HUES48 (cell line): ENCODE data around the gene NAA50.

Experiments used
- H3K27ac ChIP-seq: one replicate; pipeline ENCODE4 v1.7.0; 2013; ENCODE audit warnings: low read depth, low read length, inconsistent platforms
- H3K27me3 ChIP-seq: 2 replicates; pipeline ENCODE4 v1.6.1; 2013; ENCODE audit warnings: mild to moderate bottlenecking, low read length; ENCODE audit not compliant: control insufficient read depth, insufficient read depth
- H3K36me3 ChIP-seq: 2 replicates; pipeline ENCODE4 v1.6.1; 2013; ENCODE audit warnings: low read length; ENCODE audit not compliant: control insufficient read depth, insufficient read depth
- H3K4me1 ChIP-seq: 2 replicates; pipeline ENCODE4 v1.6.1; 2013; ENCODE audit warnings: mild to moderate bottlenecking, low read length; ENCODE audit not compliant: control insufficient read depth, insufficient read depth
- H3K4me3 ChIP-seq: 2 replicates; pipeline ENCODE4 v1.5.1; 2013; ENCODE audit warnings: mild to moderate bottlenecking, low read depth, low read length
- H3K9ac ChIP-seq: 2 replicates; pipeline ENCODE4 v1.6.1; 2013; ENCODE audit warnings: mild to moderate bottlenecking, low read depth, low read length, moderate library complexity
- H3K9me3 ChIP-seq: 2 replicates; pipeline ENCODE4 v1.6.1; 2013; ENCODE audit warnings: low read length; ENCODE audit not compliant: control insufficient read depth, insufficient read depth

The NAA50 gene

DNA sequence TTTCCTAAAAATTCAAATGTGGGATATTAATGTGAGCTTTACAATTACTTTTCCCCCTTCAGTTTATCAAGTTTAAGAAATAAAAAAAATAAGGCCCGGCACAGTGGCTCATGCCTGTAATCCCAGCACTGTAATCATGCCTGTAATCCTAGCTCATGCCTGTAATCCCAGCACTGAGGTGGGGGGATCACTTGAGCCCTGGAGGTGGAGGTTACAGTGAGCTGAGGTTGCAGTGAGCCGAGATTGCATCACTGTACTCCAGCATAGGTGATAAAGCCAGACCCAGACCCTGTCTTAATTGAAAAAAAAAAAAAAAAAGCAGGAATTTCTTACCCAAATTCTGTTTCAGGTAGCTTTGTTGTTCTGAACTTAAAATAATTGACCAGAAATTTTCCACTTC is 18.6 kb upstream of the NAA50 start:
- no peak overlapping the region for H3K27ac ChIP-seq
- H3K36me3 ChIP-seq: no peaks in the 10 kb centered on the region
- H3K4me1 ChIP-seq: no peaks in the 10 kb centered on the region
- no peak overlapping the region for H3K4me3 ChIP-seq
- H3K9ac ChIP-seq: no peak overlapping the region
- H3K9me3 ChIP-seq: no peaks in the 10 kb centered on the region
- no peaks in the 10 kb centered on the region for H3K27me3 ChIP-seq

DNA sequence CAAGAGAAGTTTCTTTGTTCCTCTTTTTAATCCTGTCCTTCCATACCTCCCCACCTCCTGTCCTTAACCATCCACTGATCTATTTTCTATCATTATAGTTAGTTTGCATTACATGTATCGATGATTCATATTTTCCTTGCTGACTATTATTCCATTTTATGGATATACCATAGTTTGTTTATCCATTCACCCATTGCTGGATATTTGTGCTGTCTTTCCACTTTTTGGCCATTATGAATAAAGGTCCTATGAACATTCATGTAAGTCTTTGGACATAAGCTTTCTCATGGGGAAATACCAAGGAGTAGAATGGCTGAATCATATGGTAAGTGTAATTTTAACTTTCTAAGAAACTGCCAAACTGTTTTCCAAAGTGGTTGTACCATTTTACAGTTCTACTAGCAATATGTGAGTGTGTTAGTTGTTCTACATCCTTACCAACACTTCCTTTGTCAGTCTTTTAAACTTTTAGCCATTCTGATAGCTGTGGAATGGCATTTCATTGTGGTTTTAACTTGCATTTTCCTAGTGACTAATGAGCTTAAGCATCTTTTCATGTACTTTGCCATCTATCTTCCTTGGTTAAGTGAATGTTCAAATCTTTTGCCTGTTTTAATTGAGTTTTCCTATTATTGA is 12.5 kb upstream of the NAA50 start:
- H3K9me3 ChIP-seq: 0 out of 2 replicates have a peak, but pooled peaks cover 5% of the 10 kb centered on the region
- H3K4me3 ChIP-seq: no peak overlapping the region
- no peak overlapping the region for H3K9ac ChIP-seq
- H3K36me3 ChIP-seq: no peaks in the 10 kb centered on the region
- H3K27me3 ChIP-seq: no peaks in the 10 kb centered on the region
- H3K4me1 ChIP-seq: no peaks in the 10 kb centered on the region
- H3K27ac ChIP-seq: no peak overlapping the region

DNA sequence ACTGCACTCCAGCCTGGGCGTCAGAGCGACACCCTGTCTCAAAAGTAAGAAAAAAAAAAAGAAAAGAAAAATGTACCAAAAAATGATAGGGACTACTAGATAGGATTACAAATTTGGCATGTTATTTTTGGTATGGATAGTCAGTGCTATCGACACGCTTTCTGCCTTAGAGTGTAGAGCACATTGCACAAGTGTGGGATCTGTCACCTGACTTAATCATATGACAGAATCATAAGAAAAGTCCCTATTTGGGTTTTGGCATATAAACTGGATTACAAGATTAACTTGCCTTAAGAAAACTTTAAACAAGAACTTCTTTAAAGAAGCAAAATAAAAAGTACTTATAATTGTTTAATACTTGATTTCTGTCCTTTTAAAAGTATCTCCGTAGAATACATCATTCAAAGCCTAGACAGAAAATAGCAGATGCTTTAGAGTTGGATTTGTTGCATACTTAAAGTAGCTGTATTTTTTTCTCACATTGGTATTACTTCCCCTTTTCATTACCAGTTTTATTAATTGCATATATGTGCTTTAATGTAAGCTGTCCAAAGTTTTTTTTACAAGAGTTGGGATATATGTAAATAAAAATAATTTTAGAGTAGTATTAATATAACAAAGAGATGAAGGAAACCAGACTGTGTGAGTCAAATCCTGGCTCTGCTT is 8.6 kb upstream of the NAA50 start:
- Histone ChIP-seq H3K27me3 (no peaks in the 10 kb centered on the region), H3K4me3 (no peak overlapping the region), H3K36me3 (no peaks in the 10 kb centered on the region), H3K4me1 (peaks cover 17% of the 10 kb centered on the region; the same call in 1 of the 2 replicates), H3K27ac (no peak overlapping the region), H3K9ac (no peak overlapping the region), H3K9me3 (0 out of 2 replicates have a peak, but pooled peaks cover 5% of the 10 kb centered on the region)

DNA sequence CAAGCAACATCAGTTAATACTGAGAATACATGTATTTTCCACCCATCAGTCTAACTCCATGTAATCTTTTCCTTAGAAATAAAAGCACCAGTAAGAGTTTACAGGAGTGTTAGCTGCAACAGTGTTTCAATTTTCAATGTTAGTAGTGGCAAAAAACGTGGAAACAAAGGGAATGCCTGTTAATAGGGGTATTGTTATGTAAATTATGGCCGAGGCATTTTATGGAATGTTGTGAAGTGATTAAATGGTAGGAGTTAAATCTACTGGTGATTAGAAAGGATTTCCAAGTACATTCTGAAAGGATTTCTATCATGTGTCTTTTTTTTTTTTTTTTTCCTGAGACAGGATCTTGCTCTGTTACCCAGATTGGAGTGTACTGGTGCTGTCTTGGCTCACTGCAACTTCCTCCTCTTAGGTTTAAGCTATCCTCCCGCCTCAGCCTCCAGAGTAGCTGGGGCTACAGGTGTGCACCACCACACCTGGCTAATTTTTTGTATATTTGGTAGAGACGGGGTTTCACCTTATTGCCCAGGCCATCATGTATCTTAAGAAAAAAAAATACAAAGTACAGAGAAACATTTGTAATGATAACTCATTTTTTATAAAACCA is 7.4 kb upstream of the NAA50 start:
- H3K36me3 ChIP-seq: no peaks in the 10 kb centered on the region
- no peaks in the 10 kb centered on the region for H3K27me3 ChIP-seq
- H3K9me3 ChIP-seq: 0 out of 2 replicates have a peak, but pooled peaks cover 3% of the 10 kb centered on the region
- H3K4me1 ChIP-seq: peaks cover 17% of the 10 kb centered on the region; the same call in 1 of the 2 replicates
- peak overlapping the region; percentile 80 for H3K27ac ChIP-seq
- peak overlapping the region; percentile 33 for H3K4me3 ChIP-seq
- H3K9ac ChIP-seq: peak overlapping the region; percentile 56

DNA sequence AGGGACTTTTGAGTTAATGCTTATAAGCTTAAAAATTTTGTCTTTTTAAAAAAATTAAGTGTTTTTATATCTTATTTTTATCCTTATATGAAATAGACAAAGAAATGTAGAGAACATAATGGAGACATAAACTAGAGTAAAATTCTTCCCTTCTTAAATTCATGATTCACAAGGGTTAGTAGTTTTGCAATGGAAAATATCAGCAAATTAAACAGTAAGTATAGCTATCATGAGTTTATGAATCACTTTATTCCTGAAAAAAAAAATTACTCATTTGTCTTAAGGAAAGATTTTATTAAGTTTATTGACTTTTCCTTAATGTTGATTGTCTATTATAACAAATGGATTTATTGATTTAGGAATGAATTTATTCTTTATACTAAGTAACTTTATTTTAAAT is 5.1 kb upstream of the NAA50 start:
- H3K4me3 ChIP-seq: no peak overlapping the region
- no peaks in the 10 kb centered on the region for H3K27me3 ChIP-seq
- peaks cover 25% of the 10 kb centered on the region for H3K4me1 ChIP-seq
- H3K9ac ChIP-seq: no peak overlapping the region
- no peaks in the 10 kb centered on the region for H3K36me3 ChIP-seq
- no peaks in the 10 kb centered on the region for H3K9me3 ChIP-seq
- H3K27ac ChIP-seq: no peak overlapping the region

DNA sequence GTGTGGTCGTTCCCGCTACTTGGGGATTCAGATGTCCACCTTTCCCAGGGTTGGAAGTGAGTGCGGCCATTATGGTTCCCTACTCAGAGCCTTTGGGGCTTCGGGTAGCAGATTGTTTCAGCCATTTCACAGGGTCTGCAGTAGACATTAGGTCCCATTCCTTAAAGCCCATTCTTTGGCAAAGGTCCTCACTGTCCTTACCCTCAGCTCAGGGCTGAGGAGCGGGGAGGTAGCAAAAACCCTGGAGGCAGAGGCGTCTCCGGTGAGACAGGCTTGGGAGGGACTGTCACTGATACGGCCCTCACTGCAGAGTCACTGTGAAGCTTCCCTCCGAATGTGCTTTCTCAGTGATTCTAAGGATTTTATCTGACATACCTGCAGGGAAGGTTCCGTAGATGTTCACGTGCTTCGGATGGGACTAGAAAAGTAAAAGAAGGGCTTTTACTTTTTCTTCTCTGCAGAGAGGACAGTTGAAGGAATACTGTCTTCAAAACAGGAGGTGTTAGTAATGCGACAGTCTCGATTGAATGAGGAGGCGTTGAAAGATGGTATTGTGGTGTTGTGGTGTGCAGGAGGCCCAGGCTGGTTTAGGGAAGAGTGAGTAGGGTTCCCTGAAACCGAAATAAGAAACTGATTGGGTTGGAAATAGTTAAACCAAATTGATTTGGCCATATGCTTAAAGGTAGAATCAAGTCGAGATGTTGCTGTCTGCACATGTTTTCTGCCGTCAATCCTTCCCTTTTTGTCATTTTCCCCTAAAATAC is 1.4 kb upstream of the NAA50 start:
- no peaks in the 10 kb centered on the region for H3K9me3 ChIP-seq
- H3K4me1 ChIP-seq: peaks cover 30% of the 10 kb centered on the region
- no peaks in the 10 kb centered on the region; the same call in 1 of the 2 replicates for H3K36me3 ChIP-seq
- H3K27me3 ChIP-seq: no peaks in the 10 kb centered on the region
- H3K27ac ChIP-seq: peak overlapping the region; percentile 99
- peak overlapping the region; percentile 91 for H3K4me3 ChIP-seq
- H3K9ac ChIP-seq: peak overlapping the region; percentile 49

- peaks cover 23% of the 10 kb centered on the region for H3K4me1 ChIP-seq
- peak within 1 kb of the TSS; percentile 99 for H3K27ac ChIP-seq
- H3K9me3 ChIP-seq: no peaks in the 10 kb centered on the region
- peak within 1 kb of the TSS; percentile 97 for H3K9ac ChIP-seq
- H3K4me3 ChIP-seq: peak within 1 kb of the TSS; percentile 91
- H3K27me3 ChIP-seq: no peaks in the 10 kb centered on the region
- no peaks in the 10 kb centered on the region; the same call in 1 of the 2 replicates for H3K36me3 ChIP-seq
Measured at GRCh38 chr3:113746548-113747282, 666 bp upstream of the NAA50 start, which contains the start of gene ATP6V1A. TSS of gene ATP6V1A (plus strand) at chr3:113747035. CDS start at chr3:113778754, 31,719 bp downstream.

DNA sequence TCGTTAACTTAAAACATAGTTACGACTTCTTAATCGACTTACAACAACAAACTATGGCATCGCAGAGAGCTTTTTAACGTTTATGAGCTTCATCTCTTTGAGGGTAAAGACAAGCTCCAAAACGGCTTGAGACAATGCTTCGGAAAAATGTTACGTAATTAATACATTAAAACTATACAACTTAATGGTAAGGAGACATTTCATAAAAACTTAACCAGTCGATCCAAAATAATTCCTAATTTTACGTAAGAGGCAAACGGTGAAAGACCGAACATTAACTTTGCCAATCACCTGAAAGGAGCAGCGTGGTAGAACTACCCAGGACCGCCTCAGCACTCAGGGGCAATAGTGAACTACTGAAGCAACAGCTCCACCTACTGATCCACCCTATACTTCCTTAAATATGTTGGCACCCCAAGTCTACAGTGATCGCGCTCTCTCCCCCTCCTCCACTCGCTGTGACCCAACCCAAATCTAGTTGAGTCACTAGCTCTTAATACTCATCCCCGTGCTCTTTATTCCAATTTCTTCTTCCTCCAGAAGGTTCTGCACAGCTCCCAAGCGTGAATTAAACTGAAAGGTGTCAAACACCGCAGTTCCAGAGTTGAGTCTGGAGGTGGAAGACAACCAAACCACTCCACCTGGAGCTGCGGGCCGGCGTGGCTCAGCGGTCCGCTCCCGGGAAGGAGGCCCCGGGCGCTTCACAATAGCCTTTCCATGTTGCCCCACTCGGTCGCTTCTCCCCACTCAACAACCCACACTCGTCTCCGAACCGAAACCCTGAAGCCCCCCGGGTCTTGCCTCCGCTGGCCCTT is 901 bp downstream of the NAA50 start:
- Histone ChIP-seq H3K4me3 (peak overlapping the region; percentile 91), H3K9ac (peak overlapping the region; percentile 97), H3K9me3 (no peaks in the 10 kb centered on the region), H3K36me3 (peaks cover 11% of the 10 kb centered on the region), H3K27ac (peak overlapping the region; percentile 99), H3K4me1 (peaks cover 30% of the 10 kb centered on the region), H3K27me3 (no peaks in the 10 kb centered on the region)

- H3K36me3 ChIP-seq: peaks cover 11% of the 10 kb centered on the region
- H3K4me3 ChIP-seq: no peak overlapping the region
- H3K9me3 ChIP-seq: no peaks in the 10 kb centered on the region
- peaks cover 43% of the 10 kb centered on the region for H3K4me1 ChIP-seq
- no peaks in the 10 kb centered on the region for H3K27me3 ChIP-seq
- no peak overlapping the region for H3K9ac ChIP-seq
- H3K27ac ChIP-seq: no peak overlapping the region
Measured at GRCh38 chr3:113743006-113743630, 2.9 kb downstream of the NAA50 start.
